HS-27A (cell line): ENCODE measurements around the gene HLCS.
A peak's percentile ranks its signal among the peaks of the same experiment; 100 is the strongest.
"Not testable (repeated sequence)": the region's sequence is repeated elsewhere in the genome, so short reads cannot be mapped to it uniquely, and the experiment has no call there.

Experiments used
- DNase-seq: peaks from one replicate; pipeline ENCODE4 v3.0.0-alpha.2; 2012; ENCODE audit warnings: low read depth, missing footprints

HLCS gene

DNA sequence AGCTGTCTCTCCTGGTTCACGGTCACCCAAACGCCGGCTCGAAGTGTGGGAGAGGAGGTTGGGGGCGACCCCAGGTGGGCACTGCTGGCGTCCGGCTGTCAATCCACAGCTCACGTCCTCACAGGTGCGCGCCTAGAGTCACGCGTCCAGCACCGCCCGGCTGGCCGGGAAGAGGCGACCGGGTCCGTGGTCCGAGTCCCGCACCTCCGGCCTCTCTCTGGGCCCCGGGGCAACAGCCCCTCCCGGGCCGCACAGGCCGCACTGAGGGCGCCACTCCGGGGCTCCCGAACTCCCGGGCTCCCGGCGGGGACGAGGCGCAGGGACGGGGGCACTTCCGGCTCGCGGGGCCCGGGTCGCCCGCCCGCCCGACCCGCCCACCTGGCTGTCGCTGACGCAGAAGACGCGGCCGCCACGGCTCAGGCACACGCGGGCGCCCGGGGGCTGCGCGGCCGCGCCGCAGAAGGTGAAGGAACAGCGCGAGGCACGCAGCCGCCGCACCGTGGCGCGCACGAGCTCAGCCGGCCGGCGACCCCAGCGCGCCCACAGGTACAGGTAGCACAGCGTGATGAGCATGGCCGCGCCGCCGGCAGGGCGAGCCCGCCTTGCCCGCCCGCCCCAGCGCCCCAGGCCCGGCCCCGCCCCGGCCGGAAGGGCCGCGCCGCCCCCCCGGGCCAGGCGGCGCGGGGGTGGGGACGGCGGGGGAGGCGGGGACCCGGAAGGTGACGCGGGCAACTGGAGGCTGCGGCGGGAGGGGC lies at the start of gene HLCS:
TSS of gene HLCS (minus strand) at position 604 of the 755 bp plus-strand sequence. CDS start at position 573, 31 bp downstream.
- peak; percentile 23 for DNase-seq

DNA sequence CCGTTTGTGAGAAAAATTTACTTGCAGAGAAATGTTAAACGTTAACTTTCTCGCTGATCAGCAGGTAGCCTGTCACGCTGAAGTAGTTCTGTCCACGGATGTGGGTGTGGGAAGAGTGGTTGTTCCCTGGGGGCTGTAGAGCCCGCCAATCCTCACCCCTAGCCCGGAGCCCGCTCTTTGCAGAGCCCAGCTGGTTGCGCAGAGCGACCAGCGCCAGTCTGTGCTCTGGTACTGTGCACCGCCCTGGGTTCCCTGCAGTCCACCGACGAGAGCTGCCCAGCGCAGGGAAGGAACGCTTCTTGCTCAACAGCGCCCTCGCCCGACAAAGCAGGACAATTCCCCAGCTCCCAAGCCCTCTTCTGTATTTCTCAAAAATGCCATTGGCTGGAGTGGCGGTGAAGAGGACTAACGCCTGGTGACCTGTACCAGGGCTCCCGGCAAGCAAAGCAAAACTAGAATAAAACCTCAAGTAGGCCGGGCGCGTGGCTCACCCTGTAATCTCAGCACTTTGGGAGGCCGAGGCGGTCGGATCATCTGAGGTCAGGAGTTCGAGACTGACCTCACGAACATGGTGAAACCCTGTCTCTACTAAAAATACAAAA lies 43.4 kb upstream of the HLCS start:
- no peak for DNase-seq

DNA sequence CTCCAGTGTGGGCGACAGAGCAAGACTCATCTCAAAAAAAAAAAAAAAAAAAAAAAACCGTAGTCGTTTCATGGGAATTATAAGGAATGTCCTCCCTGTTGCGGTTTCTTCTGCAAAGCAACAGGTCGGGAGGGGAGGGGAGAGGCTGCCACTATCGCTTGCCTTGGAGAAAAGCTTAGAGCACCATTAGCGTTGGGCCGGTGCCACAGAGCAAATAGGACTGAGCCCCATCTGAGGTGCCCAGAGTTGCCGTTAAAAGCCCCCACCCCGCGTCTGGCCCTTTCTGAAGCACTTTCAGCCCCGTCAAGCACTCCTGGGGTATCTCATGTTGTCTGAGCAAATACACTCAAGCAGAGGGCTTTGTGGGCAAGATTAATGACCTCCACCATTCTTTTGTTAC lies 42.3 kb upstream of the HLCS start:
- no peak for DNase-seq

DNA sequence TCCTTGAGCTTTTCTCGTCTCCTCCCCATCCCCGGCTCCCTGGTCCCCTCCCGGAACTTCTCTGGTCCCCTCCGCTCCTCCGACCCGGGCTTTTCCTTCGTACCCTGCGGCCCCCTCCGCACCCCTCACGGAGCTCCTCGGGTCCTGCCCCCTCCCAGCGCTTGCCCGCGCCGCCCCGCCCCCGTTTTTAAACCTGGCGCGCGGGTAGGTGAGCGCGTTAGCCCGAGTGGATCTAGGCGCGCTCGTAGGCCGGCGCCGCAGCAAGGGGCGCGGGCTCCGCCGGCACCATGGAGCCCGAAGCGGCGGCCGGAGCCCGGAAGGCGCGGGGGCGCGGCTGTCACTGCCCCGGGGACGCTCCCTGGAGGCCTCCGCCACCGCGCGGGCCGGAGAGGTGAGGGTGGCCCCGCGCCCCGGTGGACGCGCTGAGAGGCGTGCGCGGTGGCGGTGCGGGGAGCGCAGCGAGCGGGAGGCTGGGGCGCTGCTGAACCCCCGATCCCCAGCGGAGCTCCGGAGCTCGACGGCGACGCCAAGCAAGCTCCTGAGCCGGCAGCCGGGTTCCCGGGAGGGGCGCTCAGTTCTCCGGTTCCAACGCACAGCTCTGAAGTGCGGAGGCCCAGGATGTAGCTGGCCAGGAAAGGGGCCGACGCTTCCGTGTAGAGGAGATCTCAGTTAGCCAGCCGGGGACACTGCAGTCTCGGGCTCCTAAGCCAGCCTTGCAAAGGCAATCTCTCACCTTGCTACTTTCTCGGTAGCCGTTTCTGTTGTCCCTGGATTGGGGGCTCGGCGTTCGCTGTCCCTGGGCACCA lies 40.2 kb upstream of the HLCS start, which contains the start of gene RIPPLY3:
TSS of gene RIPPLY3 (plus strand) at position 217 of the 806 bp plus-strand sequence. CDS start at position 288, 71 bp downstream.
- DNase-seq: no peak

DNA sequence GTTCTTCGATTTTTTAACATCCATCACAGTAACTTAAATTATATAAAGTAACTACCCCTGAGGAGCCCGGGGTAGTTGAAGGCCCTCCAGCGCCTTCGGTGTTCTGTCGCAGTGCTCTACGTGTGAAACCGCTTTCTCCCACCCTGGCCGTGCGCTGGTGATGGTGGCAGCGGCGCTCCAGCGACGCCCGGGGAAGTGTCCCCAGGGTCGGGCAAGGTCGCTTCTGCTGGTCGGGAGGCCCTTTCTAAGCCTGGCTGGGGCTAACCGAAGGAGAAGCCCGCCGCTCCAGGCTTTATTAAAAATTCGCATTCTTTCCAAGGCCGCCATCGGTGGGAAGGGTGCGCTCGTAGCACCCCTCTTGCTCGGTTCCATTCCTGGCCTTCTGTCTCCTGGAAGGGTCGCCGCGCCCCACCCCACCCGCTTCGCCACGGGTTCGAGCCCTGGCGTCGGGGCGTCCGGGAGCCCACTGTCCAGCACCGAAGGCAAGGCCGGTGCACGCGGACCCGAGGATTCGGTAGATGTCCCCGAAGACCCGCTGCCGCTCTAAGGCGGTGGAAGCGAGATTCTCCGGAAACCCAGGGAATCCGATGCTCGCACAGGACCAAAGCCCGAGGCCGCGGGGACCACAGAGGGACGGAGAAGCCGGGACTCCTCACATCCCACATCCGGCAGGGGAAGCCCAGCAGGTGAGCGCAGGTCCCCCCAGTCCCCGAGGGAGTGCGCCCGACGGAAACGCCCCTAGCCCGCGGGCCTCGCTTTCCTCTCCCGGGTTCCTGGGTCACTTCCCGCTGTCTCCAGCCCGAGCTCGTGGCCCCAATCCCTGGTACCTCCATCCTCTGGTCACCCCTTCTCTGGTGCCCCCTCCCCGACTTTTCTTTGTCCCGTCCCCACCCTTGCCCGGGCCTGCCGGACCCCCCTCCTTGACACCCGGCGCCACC lies 39.3 kb upstream of the HLCS start:
- no peak for DNase-seq

DNA sequence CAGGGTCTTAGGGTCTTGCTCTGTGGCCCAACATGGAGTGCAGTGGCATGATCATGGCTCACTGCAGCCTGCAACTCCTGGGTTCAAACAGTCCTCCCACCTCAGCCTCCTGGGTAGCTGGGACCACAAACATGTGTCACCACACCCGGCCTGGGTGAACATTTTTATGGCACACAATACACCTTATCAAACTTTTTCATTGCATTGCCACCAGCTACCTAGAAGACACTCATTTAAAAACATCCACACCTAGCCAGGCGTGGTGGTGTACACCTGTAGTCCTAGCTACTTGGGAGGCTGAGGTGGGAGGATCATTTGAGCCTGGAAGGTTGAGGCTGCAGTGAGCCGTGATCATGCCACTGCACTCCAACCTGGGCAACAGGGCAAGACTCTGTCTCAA lies 37.4 kb upstream of the HLCS start:
- not testable (repeated sequence) for DNase-seq

DNA sequence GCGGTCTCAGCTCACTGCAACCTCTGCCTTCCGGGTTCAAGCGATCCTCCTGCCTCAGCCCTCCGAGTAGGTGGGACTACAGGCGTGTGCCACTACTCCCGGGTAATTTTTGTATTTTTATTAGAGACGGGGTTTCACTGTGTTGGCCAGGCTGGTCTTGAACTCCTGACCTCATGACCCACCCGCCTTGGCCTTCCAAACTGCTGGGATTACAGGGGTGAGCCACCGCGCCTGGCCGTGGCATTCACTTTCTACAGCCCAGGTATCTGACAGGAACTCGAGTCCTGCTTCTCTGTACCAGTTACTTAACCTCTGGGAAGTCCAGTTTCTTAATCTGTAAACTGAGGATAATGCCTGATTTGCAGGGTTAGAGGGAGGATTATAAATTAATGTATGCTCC lies 36.4 kb upstream of the HLCS start:
- not testable (repeated sequence) for DNase-seq

DNA sequence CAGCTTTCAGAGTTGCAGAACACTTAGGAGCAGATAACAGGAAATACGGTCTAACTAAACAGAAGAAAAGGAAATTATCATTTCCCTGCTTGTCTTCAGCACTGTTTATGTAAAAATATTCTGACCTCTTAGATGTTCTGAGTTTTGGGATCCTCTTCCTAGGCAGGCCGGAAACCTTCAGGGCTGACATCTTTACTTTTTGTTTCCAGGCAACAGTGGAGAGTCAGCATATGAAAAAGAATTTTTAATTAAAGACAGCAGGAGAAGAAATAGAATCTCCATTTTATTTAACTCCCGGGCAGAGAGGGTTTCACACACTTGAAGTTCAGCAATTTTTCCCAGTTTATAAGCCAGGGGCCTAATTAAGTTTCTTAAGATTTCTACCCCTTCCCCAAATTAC lies 35.0 kb upstream of the HLCS start:
- no peak for DNase-seq

DNA sequence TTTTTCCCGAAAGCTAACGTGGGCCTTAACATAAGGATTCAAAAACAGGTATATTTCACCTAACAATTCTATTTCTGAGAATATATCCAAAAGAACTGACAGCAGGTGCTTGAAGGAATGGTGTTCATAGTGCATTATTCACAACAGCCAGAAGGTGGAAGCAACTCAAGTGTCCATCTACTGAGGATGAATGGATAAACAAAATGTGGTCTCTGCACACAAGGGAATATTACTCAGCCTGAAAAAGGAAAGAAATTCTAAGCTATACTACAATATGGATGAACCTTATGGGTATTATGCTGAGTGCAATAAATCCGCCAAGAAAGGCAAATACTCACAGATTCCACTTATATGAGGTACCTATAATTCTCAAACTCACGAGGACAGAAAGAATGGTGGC lies 33.9 kb upstream of the HLCS start:
- DNase-seq: no peak

DNA sequence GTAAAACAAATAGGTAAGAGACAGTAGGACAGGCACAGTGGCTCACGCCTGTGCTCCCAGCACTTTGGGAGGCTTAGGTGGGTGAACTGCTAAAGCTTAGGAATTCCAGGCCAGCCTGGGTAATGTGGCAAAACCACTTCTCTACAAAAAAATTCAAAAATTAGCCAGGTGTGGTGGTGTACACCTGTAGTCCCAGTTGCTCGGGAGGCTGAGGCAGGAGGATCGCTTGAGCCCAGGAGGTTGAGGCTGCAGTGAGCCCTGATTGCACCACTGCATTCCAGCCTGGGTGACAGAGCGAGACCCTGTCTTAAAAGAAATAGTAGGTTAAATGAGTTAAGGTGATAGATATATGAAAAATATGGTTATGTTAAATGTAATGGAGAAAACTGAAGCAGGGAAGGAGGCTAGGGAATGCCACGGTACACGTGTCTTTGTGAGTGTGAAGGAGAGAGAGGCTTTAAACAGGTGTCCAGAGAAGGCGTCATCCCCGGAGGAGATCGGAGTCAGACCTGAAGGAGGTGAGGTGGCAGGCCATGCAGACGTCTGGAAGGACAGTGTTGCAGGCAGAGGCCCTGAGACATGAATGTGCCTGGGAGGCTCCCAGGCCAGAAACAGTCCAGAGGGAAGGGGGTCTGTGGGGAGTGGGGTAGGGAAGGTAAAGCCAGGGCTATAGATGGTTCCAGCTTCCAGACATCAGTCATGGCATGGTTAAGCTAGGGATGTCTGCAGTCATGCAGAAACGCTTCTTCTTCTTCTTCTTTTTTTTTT lies 32.8 kb upstream of the HLCS start:
- no peak for DNase-seq

DNA sequence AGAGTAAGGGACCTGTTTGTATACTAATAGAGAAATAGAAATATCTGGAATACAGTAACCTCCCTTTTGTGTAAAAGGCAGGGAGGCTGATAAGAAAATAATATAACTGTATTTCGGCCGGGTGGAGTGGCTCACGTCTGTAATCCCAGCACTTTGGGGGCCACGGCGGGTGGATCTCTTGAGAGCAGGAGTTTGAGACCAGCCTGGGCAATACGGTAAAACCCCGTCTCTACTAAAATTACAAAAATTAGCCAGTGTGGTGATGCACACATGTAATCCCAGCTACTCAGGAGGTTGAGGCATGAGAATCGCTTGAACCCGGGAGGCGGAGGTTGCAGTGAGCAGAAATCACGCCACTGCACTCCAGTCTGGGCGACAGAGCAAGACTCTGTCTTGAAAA lies 28.8 kb upstream of the HLCS start:
- not testable (repeated sequence) for DNase-seq

DNA sequence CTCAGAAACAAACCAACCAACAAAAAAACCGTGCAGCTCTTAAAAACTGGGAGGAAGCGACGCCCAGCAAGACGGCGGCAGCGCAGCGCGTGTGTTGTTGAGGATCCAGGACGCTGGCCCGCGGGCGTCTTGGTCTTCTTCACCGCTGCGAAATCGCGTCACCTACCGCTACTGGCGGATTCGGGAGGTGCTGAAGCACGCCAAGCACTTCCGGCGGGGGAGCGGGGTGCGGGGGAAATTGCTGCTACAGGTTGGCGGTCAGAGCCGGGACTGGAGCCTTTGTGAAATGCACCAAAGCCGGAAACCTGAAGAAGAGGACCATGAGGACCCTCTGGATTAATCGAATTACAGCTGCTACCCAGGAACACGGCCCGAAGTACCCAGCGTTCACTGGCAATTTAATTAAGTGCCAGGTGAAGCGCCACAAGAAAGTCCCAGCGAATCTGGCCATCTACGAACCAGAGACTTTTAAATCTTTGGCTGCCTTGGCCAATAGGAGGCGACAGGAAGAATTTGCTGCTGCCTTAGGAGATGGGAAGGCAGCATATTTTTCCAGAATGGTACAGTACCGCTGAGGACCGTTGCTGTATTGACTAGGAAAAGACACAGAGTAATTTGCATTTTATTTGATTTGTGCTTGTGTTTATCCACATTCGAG lies 28.2 kb upstream of the HLCS start:
- DNase-seq: no peak

DNA sequence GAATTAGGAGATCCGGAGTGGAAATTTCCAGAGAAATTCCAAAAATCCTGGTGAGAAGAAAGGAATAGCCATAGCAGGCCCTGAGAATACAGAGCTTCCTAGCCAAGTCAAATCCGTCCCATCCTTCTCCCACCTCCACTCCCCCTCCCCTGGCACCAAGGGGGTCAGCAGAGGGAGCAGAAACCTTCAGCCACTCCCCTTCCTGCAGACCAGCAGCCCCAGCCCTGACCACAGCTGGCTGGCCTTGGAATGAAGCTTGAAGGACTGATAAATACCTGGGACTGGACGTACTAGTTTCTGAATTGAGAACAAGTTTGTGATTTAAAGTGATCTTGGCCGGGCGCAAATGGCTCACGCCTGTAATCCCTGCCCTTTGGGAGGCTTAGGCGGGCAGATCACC lies 26.2 kb upstream of the HLCS start:
- DNase-seq: no peak

DNA sequence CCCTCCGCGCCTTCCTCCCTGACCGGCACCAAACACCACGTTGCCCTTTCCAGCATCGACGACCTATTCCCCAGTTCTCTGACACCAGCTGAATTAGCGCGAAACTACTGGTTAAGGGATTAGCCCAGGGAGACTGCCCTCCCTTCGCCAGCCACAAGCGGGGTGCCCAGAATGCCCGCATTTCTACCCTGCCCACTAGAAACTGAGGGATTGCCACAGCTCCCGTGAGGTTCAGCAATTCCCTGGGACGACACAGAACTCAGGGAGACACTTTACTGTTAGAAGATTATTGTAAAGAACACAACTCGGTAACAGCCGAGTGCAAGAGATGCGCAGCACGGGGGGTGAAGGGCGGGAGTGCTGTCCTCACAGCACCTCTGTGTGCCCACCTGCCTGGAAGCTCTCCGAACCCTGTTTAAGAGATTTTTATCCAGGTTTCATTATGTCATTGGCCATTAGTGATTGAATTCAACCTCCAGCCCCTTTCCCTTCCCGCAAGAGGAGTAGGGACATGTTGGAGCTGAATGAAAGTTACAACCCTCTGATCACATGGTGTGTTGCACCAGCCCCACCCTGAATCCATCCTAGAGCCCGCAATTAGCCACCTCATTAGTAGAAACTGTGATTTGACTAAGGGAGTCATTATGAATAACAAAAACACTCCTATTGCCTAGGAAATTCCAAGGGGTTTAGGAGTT lies 24.2 kb upstream of the HLCS start:
- DNase-seq: no peak

DNA sequence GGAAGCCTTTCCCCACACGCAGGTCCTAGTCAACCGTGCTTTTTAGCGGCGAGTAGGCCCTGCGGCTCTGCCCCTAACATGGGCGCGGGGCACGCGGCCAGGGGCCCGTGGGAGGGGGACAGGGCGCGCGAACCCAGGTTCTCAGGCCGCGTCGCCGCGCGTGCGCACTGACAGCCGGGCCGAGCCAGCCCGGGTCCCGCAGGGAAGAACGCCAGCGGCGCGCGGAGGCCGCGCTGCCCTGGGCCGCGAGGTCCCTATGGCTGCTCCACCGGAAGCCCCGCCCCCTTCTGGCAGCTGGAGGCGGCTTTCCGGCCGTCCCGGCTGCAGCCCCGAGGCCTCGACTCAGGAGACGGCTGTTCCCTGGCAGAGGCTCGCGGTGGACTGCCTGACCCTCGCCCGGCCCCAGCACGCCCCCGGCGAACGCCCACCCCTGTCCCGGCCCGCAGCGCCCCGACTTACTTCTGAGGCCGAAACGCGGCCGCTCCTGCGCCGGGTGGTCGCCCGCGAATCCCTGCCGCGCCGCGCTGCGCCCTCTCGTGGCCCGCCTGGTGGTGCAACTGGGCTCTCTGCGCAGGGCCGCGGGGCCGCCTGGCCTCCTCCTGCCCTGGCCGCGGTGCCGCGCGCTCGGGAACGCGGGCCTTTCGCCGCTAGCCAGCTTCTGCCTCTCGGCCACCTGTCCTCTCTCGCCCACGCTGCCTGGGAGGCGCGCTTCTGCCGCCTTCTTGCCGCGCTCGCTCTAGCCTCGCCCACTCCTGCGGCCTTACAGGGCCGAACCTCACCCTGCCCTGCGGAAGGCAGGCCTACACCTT lies 23.4 kb upstream of the HLCS start:
- peak; percentile 66 for DNase-seq

DNA sequence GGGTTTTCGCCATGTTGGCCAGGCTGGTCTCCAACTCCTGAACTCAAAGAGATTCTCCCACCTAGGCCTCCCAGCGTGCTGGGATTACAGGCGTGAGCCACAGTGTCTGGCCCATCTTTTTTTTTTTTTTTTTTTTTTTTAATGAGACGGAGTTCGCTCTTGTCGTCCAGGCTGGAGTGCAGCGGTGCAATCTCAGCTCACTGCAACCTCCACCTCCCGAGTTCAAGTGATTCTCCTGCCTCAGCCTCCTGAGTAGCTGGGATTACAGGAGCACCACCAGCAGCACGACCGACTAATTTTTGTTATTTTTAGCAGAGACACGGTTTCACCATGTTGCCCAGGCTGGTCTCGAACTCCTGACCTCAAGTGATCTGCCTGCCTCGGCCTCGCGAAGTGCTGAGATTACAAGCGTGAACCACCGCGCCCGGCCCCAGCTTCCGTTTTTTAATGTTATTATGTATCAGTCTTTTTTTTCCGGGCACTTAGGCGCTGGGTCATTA lies 22.8 kb upstream of the HLCS start:
- not testable (repeated sequence) for DNase-seq

DNA sequence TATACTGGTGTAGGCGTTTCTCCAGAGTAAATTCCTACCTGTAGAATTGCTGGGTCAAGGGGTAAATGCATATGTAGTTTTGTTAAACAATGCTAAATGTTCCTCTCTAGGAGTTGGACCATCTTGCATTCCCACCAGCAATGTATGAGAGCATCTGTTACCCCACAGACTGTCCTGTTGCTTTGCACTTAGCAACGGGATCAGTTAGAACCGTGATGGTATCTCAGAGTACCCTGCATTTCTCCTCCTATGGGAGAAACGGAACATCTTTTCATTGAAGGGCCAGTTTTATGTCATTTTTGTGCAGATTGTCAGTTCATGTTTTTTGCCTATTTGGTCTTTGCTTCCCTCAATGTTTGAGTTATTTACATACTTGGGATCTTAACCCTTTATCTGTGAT lies 22.1 kb upstream of the HLCS start:
- DNase-seq: no peak

DNA sequence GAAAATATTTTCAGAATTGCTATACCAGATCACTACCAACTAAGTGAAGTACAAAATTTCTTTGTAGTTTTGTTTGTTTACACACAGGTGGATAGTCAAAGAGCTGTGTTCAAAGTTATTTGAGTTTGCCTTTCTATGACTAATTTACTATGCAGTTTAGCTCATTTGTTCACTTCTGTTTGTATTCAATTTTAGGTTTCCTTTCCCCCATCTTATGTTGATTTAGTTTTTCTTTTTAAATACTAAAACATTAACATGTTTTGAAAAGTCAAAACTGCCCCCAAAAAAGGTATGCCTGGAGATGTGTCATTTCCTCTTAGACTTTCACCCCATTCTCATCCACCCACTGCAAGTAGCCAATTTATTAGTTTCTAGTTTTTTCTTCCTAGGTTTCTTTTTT lies 21.4 kb upstream of the HLCS start:
- no peak for DNase-seq
